ENCODE results near the gene FBLN7. TPM values are rescaled to one million over a fixed set of nuclear protein-coding genes. Genes with fewer than 3 reads are reported as not detected.

Gene FBLN7
- total RNA-seq, 2 donors from 2014 or later: 0.86 to 3.5 TPM

GRCh38 chr2:112175333-112175732 lies 37.1 kb downstream of the FBLN7 start:
- TF ChIP-seq, protein P1, sequence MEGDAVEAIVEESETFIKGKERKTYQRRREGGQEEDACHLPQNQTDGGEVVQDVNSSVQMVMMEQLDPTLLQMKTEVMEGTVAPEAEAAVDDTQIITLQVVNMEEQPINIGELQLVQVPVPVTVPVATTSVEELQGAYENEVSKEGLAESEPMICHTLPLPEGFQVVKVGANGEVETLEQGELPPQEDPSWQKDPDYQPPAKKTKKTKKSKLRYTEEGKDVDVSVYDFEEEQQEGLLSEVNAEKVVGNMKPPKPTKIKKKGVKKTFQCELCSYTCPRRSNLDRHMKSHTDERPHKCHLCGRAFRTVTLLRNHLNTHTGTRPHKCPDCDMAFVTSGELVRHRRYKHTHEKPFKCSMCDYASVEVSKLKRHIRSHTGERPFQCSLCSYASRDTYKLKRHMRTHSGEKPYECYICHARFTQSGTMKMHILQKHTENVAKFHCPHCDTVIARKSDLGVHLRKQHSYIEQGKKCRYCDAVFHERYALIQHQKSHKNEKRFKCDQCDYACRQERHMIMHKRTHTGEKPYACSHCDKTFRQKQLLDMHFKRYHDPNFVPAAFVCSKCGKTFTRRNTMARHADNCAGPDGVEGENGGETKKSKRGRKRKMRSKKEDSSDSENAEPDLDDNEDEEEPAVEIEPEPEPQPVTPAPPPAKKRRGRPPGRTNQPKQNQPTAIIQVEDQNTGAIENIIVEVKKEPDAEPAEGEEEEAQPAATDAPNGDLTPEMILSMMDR (IDR thresholded peaks at IDR 0.05): no peak
- no peak overlapping the region for H3K27ac ChIP-seq
- no peaks in the 10 kb centered on the region for H3K36me3 ChIP-seq
- H3K9me3 ChIP-seq: no peaks in the 10 kb centered on the region
- H3K27me3 ChIP-seq: no peaks in the 10 kb centered on the region
- no peak for DNase-seq (ENCODE audit: low spot score)
- H3K4me1 ChIP-seq: no peaks in the 10 kb centered on the region
- H3K4me3 ChIP-seq: no peak overlapping the region

GRCh38 chr2:112175958-112176573 lies 37.9 kb downstream of the FBLN7 start:
- Histone ChIP-seq H3K4me1 (no peaks in the 10 kb centered on the region), H3K36me3 (no peaks in the 10 kb centered on the region), H3K27ac (no peak overlapping the region), H3K27me3 (no peaks in the 10 kb centered on the region), H3K4me3 (no peak overlapping the region), H3K9me3 (no peaks in the 10 kb centered on the region)
- no peak for DNase-seq (ENCODE audit: low spot score)
- TF ChIP-seq, protein P1 (IDR thresholded peaks at IDR 0.05): no peak

GRCh38 chr2:112181571-112182290 lies 43.5 kb downstream of the FBLN7 start:
- TF ChIP-seq, protein P1 (IDR thresholded peaks at IDR 0.05): no peak
- Histone ChIP-seq H3K9me3 (no peaks in the 10 kb centered on the region), H3K27ac (no peak overlapping the region), H3K4me1 (no peaks in the 10 kb centered on the region), H3K36me3 (no peaks in the 10 kb centered on the region), H3K27me3 (peaks cover 0 to 6% of the 10 kb centered on the region in 2 donors), H3K4me3 (no peak overlapping the region)
- DNase-seq (ENCODE audit: low spot score): no peak

DNA sequence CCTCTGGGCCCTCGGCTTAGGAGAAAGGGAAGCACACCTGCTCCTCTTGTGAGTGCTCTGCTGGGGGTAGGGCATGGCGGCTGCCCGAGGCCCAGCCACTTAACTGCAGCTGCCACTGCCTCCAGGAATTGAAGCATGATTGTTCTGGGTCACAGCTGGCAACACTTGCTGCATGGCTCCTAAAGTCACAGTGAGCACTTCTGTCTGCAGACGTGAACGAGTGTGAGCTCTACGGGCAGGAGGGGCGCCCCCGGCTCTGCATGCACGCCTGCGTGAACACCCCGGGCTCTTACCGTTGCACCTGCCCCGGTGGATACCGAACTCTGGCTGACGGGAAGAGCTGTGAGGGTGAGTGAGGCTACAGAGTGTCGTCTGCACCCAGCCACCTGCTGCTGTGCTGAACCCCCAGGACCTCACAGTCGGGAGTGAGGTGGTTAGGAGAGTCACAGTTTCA lies 44.4 kb downstream of the FBLN7 start:
- Histone ChIP-seq H3K27ac (no peak overlapping the region), H3K4me3 (no peak overlapping the region), H3K27me3 (peaks cover 0 to 6% of the 10 kb centered on the region in 2 donors), H3K9me3 (no peaks in the 10 kb centered on the region), H3K36me3 (no peaks in the 10 kb centered on the region), H3K4me1 (no peaks in the 10 kb centered on the region)
- TF ChIP-seq, protein P1 (IDR thresholded peaks at IDR 0.05): no peak
- no peak for DNase-seq (ENCODE audit: low spot score)

- TF ChIP-seq, protein P1 (IDR thresholded peaks at IDR 0.05): no peak
- no peak for DNase-seq (ENCODE audit: low spot score)
- Histone ChIP-seq H3K4me3 (no peak overlapping the region), H3K4me1 (no peaks in the 10 kb centered on the region), H3K9me3 (no peaks in the 10 kb centered on the region), H3K36me3 (no peaks in the 10 kb centered on the region), H3K27ac (no peak overlapping the region), H3K27me3 (peaks cover 0 to 6% of the 10 kb centered on the region in 2 donors)
Measured at GRCh38 chr2:112183327-112184025, 45.3 kb downstream of the FBLN7 start.
